DMS114 treated with DMSO at 0.1 percent for 48 hours (cell line): ENCODE measurements around the gene DNAAF5.
"Not testable (repeated sequence)": the region's sequence is repeated elsewhere in the genome, so short reads cannot be mapped to it uniquely, and the experiment has no call there.

ENCODE experiments used
- DNase-seq: peaks from one replicate; lab custom pipeline; 2025; ENCODE audit not compliant: unreplicated experiment; lab: John Stamatoyannopoulos, UW

Gene DNAAF5

DNA sequence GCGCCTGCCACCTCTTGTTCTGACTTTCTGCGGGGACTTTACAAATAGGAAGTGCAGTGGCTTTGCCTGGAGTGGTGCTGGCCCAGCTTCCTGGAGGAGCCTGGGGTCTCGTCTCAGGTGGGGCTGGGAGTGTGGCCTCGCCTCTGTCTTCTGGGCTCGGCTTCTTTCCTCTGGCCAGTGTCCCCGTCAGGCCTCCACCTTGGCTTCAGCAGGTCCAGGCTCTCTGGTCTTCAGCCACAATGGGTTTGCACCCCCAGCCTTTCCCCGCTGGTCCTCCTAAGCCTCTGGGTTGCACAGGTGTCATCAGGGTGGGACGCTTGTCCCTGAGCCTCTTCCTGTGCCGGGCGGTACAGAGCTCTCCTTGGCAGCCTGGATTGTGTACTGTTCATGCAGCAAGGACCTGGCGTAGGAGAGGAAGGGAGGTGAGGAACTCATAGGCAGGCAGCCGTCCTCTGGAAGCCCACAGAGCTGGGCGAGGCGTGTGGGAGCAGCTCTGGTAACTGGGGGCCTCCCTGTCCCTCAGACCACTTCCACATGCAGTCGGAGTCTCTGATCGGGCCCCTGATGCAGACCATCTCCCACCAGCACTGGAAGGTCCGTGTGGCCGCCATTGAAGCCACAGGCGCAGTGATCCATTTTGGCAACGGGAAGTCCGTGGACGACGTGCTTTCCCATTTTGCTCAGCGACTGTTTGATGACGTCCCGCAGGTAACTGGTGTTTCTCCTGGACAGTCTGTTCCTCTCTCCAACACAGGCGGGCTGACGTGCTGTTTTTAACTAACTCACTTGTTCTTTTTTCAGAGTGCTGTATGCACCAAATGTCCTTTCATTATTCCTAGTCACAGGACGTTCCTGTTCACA, 2.9 kb downstream of the DNAAF5 start:
- DNase-seq: no peak

- no peak for DNase-seq
These were observed 4.3 kb downstream of the DNAAF5 start for GRCh38 chr7:730501-731439.

- no peak for DNase-seq
These were observed 5.1 kb downstream of the DNAAF5 start for GRCh38 chr7:731440-732085.

DNA sequence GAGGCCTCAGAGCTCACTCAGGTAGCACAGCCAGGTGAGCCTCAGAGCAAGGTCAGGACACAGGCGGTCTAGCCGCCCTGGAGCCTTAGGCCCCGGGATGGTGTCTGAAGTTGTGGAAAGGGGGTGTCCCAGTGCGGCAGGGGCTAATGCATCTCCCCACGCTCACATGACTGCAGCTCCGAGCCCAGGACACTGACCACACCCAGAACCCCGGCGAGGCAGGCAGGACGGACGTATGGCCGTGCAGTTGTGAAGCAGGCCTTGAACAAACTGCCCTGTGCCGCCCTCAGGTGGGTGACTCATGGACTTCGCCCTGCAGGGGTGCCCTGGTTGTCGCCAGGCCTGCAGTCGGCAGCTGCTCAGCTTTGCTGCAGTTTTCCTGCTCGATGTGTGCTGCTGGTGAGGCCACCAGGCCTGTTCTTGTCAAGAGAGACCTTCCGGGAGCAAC, 5.6 kb downstream of the DNAAF5 start:
- DNase-seq: no peak

- DNase-seq: no peak
These were observed 6.1 kb downstream of the DNAAF5 start for GRCh38 chr7:732556-732955.

- DNase-seq: no peak
These were observed 7.7 kb downstream of the DNAAF5 start for GRCh38 chr7:734214-734613.

DNA sequence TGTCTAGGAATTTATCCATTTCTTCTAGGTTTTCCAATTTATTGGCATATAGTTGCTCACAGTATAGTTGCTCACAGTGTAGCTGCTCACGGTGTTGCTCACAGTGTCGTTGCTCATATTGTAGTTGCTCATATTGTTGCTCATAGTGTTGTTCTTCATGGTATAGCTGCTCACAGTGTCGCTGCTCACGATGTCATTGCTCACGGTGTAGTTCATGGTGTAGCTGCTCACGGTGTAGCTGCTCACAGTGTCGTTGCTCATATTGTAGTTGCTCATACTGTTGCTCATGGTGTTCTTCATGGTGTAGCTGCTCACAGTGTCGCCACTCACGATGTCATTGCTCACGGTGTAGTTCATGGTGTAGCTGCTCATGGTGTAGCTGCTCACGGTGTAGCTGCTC, 8.3 kb downstream of the DNAAF5 start:
- DNase-seq: no peak

DNA sequence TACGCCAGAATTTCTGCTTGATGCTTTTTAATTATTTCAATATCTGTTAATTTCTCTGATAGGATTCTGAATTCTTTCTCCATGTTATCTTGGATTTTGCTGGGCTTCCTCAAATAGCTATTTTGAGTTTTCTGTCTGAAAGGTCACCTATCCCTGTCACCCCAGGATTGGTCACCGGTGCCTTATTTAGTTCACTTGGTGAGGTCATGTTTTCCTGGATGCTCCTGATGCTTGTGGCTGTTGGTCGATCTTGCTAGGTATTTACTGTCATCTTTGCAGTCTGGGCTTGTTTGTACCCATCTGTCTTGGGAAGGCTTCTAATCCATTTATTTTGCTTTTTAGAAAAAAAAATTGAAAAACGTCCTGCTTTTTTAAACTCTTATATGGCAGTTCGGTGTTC, 11.7 kb downstream of the DNAAF5 start:
- DNase-seq: no peak

DNA sequence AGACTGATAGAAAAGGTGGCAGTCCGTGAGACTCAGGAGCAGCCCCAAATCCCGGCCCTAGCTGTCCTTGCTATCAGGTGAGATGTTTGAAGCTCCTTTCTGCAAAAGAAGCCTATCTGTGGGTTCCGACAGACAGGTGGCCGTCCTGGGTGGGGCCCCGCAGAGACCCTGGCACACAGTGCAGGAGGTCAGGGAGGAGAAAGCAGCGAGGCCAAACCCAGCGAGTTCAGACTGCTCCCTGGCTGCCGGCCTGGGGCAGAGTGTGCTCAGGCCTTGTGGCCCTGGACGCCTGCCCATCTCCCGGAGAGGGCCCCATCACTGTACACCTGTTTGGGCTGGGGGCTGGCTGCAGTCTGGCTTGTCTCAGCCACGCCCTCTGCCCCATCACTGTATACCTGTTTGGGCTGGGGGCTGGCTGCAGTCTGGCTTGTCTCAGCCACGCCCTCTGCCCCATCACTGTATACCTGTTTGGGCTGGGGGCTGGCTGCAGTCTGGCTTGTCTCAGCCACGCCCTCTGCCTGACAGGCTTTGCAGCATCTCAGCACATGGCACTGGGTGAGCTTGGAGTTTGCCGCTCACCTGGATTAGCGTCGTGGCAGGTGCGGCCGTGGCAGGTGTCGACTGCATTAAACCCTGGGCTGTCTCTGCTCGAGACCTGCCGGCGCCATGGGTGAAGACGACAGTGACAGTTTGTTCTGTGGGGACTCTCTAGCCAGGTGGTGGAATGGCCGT, 12.4 kb downstream of the DNAAF5 start:
- DNase-seq: no peak

DNA sequence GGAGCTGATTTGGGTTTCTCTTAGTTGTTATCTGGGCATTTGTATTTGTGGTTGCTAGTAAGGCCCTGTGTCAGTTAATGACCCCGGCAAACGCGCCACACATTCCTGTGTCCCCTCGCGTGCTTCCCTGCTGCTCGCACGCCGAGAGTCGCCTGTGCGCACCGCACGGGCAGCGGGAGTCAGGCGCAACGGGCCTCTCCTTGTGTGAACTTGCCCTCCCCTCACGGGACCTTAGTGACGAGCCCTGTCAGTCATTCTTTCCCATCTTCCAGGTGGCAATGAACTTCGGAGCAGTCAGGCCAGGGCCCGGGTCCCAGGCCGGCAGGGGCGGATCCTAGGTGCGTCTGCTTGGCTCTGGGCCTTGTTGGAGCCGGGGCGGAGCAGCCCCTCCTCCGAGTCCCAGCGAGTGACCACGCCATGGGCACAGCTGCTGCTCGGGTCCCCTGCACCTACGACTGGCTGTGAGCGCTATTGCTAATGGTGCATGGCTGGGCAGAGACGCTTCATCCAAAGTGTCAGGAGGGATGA, 13.0 kb downstream of the DNAAF5 start:
- DNase-seq: no peak

DNA sequence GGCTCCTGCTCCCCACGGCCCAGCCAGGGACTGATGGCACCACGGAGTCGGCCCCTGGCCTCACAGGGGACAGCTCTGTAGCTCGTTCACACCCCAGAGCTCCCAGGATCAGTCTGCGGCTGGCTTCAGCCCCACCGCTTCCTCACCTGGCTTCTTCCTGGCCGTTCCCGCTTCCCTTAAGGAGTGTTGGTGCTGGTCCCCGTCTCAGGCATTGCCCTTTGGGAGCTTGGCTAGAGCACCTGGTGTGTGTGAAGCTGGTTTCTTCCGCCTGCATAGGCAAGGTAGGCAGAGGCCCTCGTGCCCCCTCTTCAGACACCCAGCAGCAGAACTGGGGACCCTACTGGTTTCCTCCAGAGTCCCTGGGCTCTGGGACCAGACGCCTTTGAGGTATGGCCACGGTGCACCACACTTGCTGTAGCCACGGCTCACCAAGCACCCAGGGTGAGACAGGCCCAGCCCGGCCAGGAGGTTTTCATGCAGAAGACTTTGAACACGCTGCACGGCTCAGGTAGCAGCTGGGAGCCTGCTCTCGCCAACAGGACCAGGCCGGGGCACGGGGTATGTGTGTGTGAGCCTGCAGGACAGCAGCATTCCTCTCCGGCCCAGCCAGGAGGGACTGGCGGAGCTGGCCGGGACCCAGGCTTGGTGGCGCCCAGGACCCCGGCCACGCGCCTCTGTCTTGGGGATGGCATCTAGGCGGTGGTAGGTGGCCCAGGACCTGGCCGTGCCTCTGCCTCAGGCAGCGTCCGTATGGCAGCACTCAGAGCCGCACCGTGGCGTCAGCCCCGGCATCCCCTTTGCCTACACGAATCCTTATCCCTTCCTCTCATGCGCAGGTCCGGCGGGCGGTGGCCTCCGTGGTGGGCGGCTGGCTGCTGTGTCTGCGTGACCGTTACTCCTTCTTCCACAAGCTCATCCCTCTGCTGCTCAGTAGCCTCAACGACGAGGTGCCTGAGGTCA, 13.8 kb downstream of the DNAAF5 start:
- DNase-seq: no peak

DNA sequence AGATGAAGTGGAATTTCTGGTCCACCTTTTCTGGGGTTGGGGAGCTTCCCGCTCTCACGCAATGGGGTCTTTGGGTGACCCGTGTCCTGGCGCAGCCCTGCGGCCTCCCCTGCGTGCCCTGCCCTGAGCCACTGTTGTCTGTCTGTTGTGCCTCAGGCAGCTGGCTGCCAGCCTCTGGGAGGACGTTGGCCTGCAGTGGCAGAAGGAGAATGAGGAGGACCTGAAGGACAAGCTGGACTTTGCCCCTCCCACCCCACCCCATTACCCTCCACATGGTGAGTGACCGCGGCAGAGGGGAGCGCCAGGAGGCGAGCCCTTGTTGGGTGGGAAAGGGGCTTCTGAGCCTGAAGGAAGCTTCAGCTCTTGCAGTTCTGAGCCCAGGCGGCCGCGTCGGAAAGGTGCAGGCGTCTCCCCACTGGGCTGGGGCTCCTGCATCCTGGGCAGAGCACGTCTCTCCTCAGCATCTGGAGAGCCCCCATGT, 14.7 kb downstream of the DNAAF5 start:
- no peak for DNase-seq

- DNase-seq: no peak
These were observed 15.4 kb downstream of the DNAAF5 start for GRCh38 chr7:741850-742249.

- DNase-seq: no peak
These were observed 16.3 kb downstream of the DNAAF5 start for GRCh38 chr7:742791-743190.

DNA sequence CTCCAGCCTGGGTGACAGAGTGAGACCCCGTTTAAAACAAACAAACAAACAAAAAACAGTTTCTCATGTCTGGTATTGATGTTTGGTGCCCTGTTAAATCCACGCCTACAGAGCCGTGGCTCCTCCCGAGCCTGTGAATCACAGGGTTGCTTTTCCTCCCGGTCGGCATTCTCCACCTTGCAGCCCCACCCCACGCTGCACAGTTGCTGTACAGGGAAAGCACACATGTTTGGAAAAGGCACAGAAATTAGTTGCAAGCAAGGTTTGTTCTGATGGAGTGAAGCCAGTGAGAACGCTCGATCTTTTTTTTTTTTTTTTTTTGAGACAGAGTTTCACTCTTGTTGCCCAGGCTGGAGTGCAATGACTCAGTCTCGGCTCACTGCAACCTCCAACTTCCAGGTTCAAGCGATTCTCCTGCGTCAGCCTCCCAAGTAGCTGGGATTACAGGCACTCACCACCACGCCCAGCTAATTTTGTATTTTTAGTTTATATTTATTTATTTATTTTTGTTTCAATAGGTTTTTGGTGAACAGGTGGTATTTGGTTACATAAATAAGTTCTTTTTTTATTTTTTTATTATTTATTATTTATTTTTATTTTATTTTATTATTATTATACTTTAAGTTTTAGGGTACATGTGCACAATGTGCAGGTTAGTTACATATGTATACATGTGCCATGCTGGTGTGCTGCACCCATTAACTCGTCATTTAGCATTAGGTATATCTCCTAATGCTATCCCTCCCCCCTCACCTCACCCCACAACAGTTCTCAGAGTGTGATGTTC, 17.0 kb downstream of the DNAAF5 start:
- not testable (repeated sequence) for DNase-seq

GRCh38 chr7:744128-744520, 17.6 kb downstream of the DNAAF5 start:
- DNase-seq: not testable (repeated sequence)

- DNase-seq: no peak
These were observed 18.4 kb downstream of the DNAAF5 start for GRCh38 chr7:744854-745430.
